Stimulated activated naive CD8-positive, alpha-beta T cell treated with anti-CD3 and anti-CD28 coated beads, Interleukin-15, amount 100 ng/mL, for 72 hours (primary cell): ENCODE results near the gene ETS1.

Source experiments
- ATAC-seq: fragments of 150-1000 bp; cut with Tn5 transposase; 2 replicates; pipeline ENCODE4 v1.10.0; 2021; ENCODE audit warnings: mild to moderate bottlenecking, moderate library complexity
- DNase-seq, 2 donors: peaks; one replicate each; pipeline ENCODE4 v3.0.0; 2021 to 2022
- H3K27ac Mint-ChIP-seq, 2 donors: one replicate each; pipeline ENCODE4 v1.8.0; 2022; ENCODE audit warnings: mild to moderate bottlenecking in 2 of 2, mixed read lengths in 2 of 2, moderate library complexity in 2 of 2
- H3K27me3 Mint-ChIP-seq: one replicate; pipeline ENCODE4 v1.8.0; 2022; ENCODE audit warnings: mixed read lengths
- H3K4me1 Mint-ChIP-seq: one replicate; pipeline ENCODE4 v1.8.0; 2022; ENCODE audit warnings: mild to moderate bottlenecking, mixed read lengths
- H3K4me3 Mint-ChIP-seq, 2 donors: one replicate each; pipeline ENCODE4 v1.8.0; 2022; ENCODE audit warnings: mild to moderate bottlenecking in 2 of 2, mixed read lengths in 2 of 2, moderate library complexity in 1 of 2
- H3K9me3 Mint-ChIP-seq, 2 donors: one replicate each; pipeline ENCODE4 v1.8.0; 2022; ENCODE audit warnings: mixed read lengths in 2 of 2

ETS1 gene, protein sequence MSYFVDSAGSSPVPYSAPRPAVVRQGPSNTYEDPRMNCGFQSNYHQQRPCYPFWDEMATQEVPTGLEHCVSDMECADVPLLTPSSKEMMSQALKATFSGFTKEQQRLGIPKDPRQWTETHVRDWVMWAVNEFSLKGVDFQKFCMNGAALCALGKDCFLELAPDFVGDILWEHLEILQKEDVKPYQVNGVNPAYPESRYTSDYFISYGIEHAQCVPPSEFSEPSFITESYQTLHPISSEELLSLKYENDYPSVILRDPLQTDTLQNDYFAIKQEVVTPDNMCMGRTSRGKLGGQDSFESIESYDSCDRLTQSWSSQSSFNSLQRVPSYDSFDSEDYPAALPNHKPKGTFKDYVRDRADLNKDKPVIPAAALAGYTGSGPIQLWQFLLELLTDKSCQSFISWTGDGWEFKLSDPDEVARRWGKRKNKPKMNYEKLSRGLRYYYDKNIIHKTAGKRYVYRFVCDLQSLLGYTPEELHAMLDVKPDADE

DNA sequence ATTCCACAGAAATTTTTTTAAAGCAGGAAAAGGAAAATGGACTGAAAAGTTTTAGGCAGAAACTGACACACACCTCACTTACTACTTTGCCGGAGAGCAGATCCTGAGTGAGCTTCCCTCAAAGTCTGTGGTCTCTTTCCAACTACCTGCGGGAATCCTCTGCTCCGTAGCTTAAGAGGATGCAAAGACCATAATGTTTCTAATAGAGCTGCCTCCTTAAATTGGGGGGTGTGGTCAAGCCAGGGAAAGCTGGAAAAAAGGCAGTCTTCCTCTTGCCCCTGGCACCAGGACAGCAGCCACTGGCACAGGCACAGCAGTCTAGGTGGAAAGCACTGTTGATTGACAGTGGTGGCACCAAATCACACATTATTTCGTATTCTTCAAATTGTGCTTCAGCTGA lies at the start of gene ETS1:
ETS1 (minus strand) TSS at position 144 of the 400 bp plus-strand sequence. CDS start 14,428 bp downstream, outside the sequence.
- ATAC-seq: no peak
- peaks cover 7% of the 10 kb centered on the region in 2 donors for H3K9me3 Mint-ChIP-seq
- no peak within 1 kb of the TSS for H3K4me3 Mint-ChIP-seq
- no peak for DNase-seq
- no peak within 1 kb of the TSS for H3K27ac Mint-ChIP-seq
- peaks cover 40% of the 10 kb centered on the region for H3K4me1 Mint-ChIP-seq
- H3K27me3 Mint-ChIP-seq: no peaks in the 10 kb centered on the region

DNA sequence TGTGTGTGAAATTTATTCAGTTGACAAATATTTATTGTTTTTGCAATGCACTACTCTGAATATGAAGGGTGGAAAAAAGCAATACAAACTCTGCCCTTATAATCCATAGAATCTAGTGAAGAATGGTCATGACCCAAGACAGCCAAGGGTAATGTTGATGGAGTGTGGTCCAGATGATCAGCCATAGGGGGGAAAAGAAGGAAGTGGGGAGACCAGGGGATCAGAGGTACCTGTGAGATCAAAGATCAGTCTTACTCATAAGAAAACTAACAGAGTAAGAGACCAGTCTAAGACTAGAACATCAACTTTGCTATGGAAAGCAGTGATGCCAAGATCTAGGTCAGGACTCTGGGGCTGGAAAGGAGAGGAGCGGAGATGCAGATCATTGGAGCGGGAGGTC lies 47.0 kb upstream of the ETS1 start:
- Mint-ChIP-seq H3K9me3 (peaks cover 0 to 5% of the 10 kb centered on the region in 2 donors), H3K4me3 (no peak overlapping the region), H3K27me3 (no peaks in the 10 kb centered on the region), H3K27ac (peak overlapping the region in 1 of 2 donors; percentile 9), H3K4me1 (peaks cover 54% of the 10 kb centered on the region)
- ATAC-seq (no peak), DNase-seq (no peak)

DNA sequence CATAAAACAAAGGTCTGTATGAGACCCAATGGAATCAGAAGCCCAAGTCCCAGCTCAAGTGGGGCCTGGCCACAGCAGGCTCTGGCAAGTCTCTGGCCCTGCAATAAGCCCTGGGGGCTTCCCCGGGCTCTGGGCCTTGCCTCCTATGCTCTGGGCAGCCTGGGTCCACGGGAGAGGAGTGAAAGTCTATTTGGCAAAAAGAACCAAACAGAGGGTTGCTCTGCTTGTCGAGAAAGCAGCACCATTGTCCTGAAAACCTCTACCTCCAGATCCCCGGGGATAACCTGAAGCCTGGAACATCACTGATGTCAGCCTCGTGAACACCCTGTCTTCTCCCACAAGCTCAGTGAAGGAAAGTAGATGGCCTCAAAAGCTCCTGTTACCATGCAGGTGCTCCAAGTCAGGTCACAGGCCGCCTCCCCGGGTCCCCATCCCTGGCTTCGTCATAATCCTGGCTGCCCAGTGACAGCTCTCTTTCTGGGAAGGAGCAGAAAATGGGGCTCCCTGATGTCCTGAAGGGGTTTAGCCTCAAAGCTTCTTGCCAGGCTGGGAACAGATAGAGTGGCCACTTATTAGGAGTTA lies 46.1 kb upstream of the ETS1 start:
- H3K4me1 Mint-ChIP-seq: peaks cover 63% of the 10 kb centered on the region
- H3K9me3 Mint-ChIP-seq: no peaks in the 10 kb centered on the region
- DNase-seq: no peak
- no peaks in the 10 kb centered on the region for H3K27me3 Mint-ChIP-seq
- peak overlapping the region in 1 of 2 donors; percentile 71 for H3K27ac Mint-ChIP-seq
- no peak overlapping the region for H3K4me3 Mint-ChIP-seq
- no peak for ATAC-seq

DNA sequence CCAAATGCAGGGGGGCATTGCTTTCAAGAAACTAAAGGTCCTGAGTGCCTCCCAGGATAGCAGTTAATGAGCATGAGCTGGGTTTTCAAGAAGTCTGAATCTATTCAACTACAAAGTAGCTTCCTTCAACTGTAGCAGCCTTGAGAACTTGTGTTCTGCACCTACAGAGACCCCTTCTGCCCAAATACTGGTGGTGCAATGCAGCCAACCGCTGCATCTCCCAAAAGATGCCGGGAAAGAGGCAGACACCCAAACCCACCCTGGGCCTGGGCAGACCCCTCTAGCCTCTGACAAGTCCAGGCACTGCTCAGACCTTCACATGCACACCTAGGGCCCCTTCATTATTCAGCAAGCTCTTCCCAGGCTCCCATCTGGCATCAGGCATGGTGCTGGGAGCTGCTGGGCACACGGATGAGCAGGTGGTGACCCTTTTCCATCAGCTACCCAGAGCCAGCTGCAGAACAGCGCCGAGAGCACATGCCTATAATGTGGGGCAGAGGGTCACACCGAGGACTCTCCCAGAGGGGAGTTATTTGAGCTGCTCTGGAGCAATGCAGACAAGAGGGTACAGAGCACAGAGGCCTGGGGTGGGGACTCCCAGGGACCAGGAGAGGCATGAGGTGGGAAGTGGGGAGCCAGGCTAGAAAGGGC lies 44.9 kb upstream of the ETS1 start:
- Mint-ChIP-seq H3K27ac (peak overlapping the region; percentile 10 to 41), H3K27me3 (no peaks in the 10 kb centered on the region), H3K4me3 (no peak overlapping the region), H3K9me3 (no peaks in the 10 kb centered on the region), H3K4me1 (peaks cover 67% of the 10 kb centered on the region)
- DNase-seq: peak; percentile 42 to 57
- peak; percentile 25 for ATAC-seq

DNA sequence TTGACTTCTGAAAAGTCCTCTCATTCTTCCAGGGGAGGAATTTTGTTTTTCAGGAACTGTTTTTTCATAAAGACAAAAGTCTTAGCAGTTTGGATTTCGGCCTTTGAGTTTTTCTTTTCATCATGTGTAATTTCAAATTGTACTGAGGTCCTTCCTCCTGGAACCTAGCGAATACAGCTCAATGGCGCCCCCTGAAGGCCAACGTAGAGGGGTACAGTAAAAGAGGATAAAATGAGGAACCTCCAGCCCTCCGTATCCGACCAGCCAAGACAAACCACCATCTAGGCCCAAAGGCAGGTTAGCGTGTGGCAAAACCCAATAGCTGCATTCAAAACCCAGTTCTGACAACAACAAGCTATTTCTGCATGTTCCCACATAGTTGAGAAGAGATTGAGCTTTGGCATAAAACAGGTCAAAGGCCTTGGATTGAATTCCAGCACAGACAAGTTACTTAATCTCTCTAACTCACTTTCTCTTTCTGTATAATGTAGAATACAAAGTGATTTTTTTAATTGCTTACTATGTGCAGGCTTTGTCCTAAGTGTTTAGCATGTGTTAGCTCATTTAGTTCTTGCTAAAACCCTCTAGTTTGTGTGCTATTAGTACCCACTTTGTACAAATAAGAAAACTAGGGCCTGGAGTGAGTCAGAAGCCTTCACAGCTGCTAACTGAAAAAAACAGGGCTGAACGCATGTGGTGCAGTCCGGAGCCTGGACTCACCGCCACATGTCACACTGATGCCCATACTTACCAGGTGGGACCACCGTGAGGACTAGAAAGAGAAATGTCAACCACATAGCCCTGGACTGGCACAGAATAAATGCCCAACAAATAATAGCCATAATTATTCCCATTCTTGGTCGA lies 43.2 kb upstream of the ETS1 start:
- no peaks in the 10 kb centered on the region for H3K9me3 Mint-ChIP-seq
- H3K27ac Mint-ChIP-seq: peak overlapping the region; percentile 92
- H3K4me1 Mint-ChIP-seq: peaks cover 83% of the 10 kb centered on the region
- H3K4me3 Mint-ChIP-seq: peak overlapping the region; percentile 84 to 93
- ATAC-seq: peak; percentile 68
- DNase-seq: peak; percentile 86 to 91
- H3K27me3 Mint-ChIP-seq: no peaks in the 10 kb centered on the region

DNA sequence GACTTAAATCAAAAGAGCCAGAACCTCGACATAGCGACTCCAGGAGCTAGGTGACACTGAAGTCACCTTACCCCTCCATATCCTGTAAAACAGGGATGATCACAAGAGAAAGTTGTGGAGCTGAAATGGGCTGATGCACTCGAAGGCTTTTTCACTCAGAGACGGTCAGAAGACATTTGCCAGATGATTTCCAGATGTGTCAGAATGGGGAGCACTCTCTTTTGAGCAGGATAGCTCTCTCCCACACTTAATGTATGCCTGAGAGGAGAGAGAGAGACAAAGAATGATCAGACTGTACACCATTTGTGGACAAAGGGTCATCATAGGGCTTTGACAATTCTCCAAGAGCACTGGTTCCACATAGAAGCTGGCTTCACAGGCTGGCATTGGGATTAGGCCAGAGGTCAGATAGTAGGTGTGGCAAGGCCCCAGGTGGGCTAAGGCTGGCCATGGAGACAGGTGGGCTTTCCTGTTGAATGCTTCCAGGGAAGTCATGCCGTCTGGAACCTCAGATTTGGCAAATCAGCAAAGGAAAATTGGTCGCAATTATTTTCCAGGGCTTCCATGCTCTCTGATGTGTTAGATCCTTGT lies 42.3 kb upstream of the ETS1 start:
- peaks cover 91% of the 10 kb centered on the region for H3K4me1 Mint-ChIP-seq
- DNase-seq (no peak), ATAC-seq (no peak)
- H3K27ac Mint-ChIP-seq: peak overlapping the region; percentile 91 to 99
- H3K27me3 Mint-ChIP-seq: no peaks in the 10 kb centered on the region
- H3K9me3 Mint-ChIP-seq: no peaks in the 10 kb centered on the region
- peak overlapping the region; percentile 84 to 93 for H3K4me3 Mint-ChIP-seq

DNA sequence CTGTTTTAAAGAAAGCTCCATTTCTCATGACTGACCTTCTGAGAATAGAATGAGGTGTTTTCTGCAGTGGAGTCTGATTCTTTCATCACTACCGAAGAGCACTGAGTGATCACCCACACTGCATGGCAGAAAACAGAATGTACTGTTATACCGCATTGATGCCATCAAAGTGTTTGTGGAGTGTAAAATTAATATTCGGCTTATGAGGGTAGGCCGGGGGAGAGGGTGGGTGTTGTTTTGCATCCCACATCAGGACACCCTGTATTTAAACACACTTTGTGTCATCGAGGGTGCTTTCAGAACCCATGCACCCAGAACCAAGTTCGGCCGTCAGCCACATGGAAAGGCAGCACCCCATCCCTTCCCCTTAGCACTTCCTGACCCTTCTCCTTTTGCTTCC lies 41.3 kb upstream of the ETS1 start:
- ATAC-seq (peak; percentile 69), DNase-seq (peak in 1 of 2 donors; percentile 65)
- peak overlapping the region; percentile 91 to 99 for H3K27ac Mint-ChIP-seq
- no peaks in the 10 kb centered on the region for H3K27me3 Mint-ChIP-seq
- peaks cover 91% of the 10 kb centered on the region for H3K4me1 Mint-ChIP-seq
- H3K4me3 Mint-ChIP-seq: peak overlapping the region; percentile 84 to 93
- H3K9me3 Mint-ChIP-seq: no peaks in the 10 kb centered on the region

DNA sequence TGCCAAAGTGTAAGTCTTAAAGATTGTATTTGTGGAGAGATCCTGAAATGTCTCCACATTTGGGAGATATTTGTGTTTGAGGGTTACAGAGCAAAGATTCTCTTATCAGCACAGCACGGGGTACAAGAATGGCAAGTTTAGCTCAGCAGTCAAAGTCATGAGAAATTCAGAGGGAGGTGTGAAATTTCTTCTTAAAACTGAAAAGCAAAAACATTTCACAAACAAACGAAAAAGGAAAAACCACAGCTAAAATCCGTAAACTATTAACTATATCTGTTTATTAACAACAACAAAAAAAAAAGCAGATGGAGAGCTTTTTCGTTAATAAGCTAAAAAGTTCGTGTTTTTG lies 40.9 kb upstream of the ETS1 start:
- peak overlapping the region; percentile 87 to 99 for H3K27ac Mint-ChIP-seq
- H3K4me3 Mint-ChIP-seq: peak overlapping the region; percentile 84 to 93
- no peaks in the 10 kb centered on the region for H3K27me3 Mint-ChIP-seq
- DNase-seq (no peak), ATAC-seq (peak; percentile 2)
- H3K4me1 Mint-ChIP-seq: peaks cover 94% of the 10 kb centered on the region
- H3K9me3 Mint-ChIP-seq: no peaks in the 10 kb centered on the region

DNA sequence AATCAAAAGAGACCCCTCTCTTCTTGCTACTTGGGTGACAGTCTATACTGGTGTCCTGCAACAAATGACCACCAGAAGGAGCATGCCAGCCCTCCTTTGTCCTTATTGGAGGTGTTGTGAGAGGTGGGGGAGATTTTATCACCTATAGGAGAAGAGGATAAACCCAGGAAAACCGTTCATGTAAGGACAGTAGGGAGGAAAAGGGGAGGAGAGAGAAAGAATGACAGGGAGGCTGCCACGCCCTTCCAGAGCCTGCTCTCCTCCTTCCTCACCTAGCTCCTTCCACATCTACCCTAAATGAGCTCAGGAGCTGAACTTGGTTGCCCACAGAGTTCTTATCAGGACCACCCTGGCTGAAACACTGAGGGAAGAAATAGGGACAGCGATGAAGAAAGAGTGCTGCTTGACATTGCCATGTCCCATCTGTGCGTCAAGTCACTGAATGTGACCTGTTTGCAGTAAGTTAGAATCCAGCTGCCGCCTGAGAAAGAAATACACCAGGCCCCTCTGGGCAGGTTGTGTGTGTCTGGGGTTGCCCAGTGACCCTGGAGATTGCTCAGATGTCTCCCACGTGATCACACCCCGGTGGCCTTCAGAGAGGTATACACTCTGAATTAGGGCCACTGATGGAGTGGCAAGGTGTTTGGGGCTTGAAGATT lies 40.4 kb upstream of the ETS1 start:
- Mint-ChIP-seq H3K9me3 (no peaks in the 10 kb centered on the region), H3K4me3 (peak overlapping the region; percentile 84 to 93), H3K27me3 (no peaks in the 10 kb centered on the region), H3K4me1 (peaks cover 99% of the 10 kb centered on the region), H3K27ac (peak overlapping the region; percentile 87 to 99)
- ATAC-seq: peak; percentile 72
- DNase-seq: peak; percentile 51 to 76

DNA sequence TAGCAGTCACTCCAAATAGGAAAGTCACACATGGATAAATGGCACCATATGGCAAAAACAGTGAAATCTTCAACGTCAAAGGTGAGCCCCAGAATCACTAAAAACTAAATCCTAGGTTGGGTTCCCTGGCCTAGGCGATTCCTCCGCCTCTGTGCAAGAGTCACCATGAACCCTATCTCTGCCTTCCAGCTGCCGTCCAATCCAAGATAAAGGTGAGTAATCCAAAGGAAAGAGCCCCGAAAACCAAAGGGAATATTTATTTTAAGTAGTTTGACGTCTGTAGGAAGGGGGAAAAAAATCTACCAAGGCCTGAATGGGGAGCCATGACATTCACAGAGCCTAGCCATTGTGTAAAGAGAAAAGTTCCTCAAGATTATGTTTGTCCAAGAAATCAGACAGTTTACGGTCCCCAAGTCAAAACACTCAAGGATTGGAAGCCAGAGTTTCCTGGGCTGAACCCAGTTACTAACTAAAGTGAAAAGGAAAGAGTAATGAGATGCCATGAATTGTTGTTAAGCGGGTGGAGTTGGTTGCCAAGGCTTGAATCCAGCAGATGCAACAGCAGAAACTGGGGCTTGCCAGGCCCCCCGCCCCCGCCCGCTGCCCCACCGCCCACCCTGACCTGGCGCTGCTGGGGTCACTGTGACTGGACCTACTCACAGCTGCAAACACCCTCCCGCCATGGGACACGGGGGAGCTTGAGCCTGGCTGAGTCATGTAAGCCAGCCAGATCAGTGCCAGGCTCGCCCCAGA lies 39.7 kb upstream of the ETS1 start:
- H3K4me1 Mint-ChIP-seq: peaks cover 100% of the 10 kb centered on the region
- no peak for DNase-seq
- peak overlapping the region; percentile 84 to 93 for H3K4me3 Mint-ChIP-seq
- peak overlapping the region; percentile 87 to 99 for H3K27ac Mint-ChIP-seq
- no peaks in the 10 kb centered on the region for H3K27me3 Mint-ChIP-seq
- ATAC-seq: no peak
- H3K9me3 Mint-ChIP-seq: no peaks in the 10 kb centered on the region

DNA sequence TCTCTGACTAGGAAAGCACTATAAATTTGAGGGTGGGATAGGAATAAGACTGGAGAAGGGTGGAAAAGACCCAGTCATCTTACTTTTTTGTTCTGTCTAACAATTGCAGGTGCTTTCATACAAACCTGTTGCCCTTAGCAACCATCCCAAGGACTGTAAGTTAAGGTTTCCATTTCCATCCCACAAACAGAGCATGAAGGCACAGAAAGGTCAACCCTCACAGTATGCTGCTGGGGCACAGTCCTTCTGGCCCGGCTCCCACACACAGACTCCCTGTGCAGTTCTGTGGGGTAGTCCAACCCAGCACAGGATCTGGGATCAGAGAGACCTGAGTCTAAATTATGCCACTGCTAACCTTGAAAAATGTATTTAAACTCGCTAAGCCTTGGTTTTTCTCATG lies 38.4 kb upstream of the ETS1 start:
- Mint-ChIP-seq H3K27me3 (no peaks in the 10 kb centered on the region), H3K4me1 (peaks cover 100% of the 10 kb centered on the region), H3K27ac (peak overlapping the region; percentile 98 to 99), H3K4me3 (peak overlapping the region; percentile 77), H3K9me3 (no peaks in the 10 kb centered on the region)
- ATAC-seq: no peak
- no peak for DNase-seq

DNA sequence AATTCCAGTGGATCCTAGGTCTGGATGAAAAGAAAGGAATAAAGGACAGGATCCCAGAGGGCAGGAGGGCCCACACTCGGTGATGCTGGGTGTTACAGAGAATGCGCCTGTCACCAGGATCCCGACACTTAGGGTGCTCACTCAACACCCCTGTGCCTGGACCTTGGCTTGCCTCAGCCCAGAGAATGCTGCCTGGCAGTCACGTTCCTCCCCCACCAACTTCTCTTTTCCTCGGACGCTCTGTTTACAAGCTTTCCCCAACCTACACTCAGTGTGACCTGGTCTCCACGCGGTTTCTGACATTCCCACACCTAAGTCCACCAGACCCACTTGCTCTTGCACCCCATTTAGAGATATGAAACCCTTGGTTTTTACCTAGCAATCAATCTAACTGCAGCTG lies 38.0 kb upstream of the ETS1 start:
- DNase-seq: no peak
- Mint-ChIP-seq H3K27me3 (no peaks in the 10 kb centered on the region), H3K9me3 (no peaks in the 10 kb centered on the region), H3K27ac (peak overlapping the region; percentile 98 to 99), H3K4me3 (peak overlapping the region; percentile 77), H3K4me1 (peaks cover 100% of the 10 kb centered on the region)
- ATAC-seq: no peak

DNA sequence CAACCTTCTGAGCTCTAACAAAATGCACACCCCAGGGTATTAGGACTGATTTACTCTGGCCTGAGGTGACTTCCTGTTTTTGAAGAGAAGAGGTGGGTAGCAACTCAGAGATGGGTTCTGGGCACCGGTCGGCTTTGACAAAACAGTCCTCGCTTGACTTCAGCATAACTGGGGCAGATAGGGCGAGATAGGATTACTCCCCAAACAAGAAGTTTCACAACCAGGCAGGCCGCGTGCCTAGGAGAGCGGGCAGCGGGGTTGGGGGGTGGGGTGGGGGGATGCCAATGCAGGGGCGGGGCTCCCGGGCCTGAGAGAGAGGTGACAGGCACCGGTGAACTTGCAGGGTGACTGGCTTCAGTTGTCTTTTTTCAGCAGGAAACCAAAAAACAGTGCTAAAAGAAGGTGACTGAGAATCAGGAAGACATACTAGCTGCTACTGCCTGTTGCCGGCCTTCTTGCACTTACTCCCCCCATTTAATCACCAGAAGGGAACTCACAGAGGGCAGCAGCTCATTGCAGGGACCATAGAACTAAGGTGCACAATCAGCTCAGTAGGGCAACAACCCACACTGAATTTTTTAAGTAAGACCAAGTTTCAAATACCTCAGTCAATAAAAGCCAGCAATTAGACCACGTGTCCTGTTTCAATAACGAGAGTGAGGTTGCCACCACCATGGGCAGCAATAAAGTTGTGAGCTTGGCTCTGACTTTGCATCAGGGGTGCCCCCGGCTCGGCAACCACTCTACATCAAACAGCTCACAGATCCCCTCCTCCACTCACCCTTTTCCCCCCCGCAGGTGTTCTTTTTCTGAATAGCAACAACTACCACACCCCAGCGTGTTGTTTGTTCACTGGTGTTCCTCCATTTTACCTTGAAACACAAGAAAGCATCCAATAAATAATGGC lies 37.2 kb upstream of the ETS1 start:
- H3K4me3 Mint-ChIP-seq: peak overlapping the region; percentile 77
- DNase-seq: peak; percentile 51 to 81
- H3K4me1 Mint-ChIP-seq: peaks cover 100% of the 10 kb centered on the region

More for the DNA sequence above, 37.2 kb upstream of the ETS1 start:
- H3K27me3 Mint-ChIP-seq: no peaks in the 10 kb centered on the region
- no peaks in the 10 kb centered on the region for H3K9me3 Mint-ChIP-seq
- peak overlapping the region; percentile 98 to 99 for H3K27ac Mint-ChIP-seq
- peak; percentile 72 for ATAC-seq
